ENCODE data around the gene UFC1. TPM values are rescaled to one million over a fixed set of nuclear protein-coding genes. Genes with fewer than 3 reads are reported as not detected.
A peak's percentile ranks its signal among the peaks of the same experiment; 100 is the strongest.

UFC1 gene
- total and polyA plus RNA-seq, 2 of the 13 experiments (the other 11 are each of a cell fraction or from before 2014, with no cell fraction given): 72.8 to 85.2 TPM

DNA sequence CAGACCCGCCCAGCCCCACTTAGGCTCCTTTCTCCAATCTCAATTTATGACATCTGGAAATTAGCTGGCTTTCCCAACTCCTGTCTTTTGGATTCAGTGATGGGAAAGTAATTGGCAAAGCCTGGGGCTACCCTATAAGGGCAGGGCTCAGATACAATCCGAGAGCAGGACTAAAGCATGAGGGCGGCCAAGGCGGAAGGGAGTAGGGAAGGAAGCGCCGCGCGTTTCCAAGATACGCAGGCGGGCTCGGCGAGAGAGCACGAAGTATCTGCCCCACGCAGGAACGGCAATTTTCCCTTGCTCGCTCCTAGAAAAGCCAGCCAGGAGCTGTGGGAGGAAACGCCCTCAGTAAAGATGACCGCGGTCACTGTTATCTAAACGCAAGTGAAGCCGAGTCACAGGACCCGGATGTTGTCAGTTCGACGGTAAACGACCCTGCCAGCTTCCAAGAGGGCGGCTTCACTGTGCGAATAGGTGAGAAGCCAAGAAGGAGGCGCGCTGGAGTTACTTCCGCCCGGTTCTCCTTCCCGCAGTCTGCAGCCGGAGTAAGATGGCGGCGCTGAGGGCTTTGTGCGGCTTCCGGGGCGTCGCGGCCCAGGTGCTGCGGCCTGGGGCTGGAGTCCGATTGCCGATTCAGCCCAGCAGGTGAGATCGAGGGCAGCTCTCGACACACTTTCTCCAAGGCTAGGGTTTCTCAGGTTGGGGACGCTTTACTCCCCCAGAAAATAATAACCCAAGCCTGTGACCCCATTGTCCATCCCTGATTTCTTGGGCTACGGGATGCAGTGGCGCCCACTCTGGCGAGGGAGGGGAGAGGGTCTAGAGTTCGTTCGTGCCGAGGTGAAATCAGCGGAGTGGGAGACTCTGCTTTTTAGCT, 48.3 kb downstream of the UFC1 start, which contains the start of gene NDUFS2 (continued):
- TF ChIP-seq, protein P1, sequence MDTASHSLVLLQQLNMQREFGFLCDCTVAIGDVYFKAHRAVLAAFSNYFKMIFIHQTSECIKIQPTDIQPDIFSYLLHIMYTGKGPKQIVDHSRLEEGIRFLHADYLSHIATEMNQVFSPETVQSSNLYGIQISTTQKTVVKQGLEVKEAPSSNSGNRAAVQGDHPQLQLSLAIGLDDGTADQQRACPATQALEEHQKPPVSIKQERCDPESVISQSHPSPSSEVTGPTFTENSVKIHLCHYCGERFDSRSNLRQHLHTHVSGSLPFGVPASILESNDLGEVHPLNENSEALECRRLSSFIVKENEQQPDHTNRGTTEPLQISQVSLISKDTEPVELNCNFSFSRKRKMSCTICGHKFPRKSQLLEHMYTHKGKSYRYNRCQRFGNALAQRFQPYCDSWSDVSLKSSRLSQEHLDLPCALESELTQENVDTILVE (CRISPR knock-in tag; IDR thresholded peaks at IDR 0.05): 0 out of 2 replicates have a peak, but pooled peaks have one; percentile 22
- TF ChIP-seq XRCC5 (optimal IDR thresholded peaks at IDR 0.05; ENCODE audit: low read length) (peak; percentile 69), ZNF678 (CRISPR knock-in tag; IDR thresholded peaks at IDR 0.05) (peak; percentile 82), ZBTB1 (CRISPR knock-in tag; IDR thresholded peaks at IDR 0.05; ENCODE audit: borderline replicate concordance) (no peak), DR1 (CRISPR knock-in tag; IDR thresholded peaks at IDR 0.05) (no peak), GABPA (IDR thresholded peaks at IDR 0.05; ENCODE audit: low read depth, low read length) (peak; percentile 90), GABPA (CRISPR knock-in tag; IDR thresholded peaks at IDR 0.05; ENCODE audit: low read depth) (peak; percentile 98), ZNF563 (CRISPR knock-in tag; IDR thresholded peaks at IDR 0.05) (peak; percentile 77; the same call in 1 of the 2 replicates), TEAD3 (CRISPR knock-in tag; optimal IDR thresholded peaks at IDR 0.05; ENCODE audit: borderline replicate concordance) (peak; percentile 20), ZNF605 (CRISPR knock-in tag; IDR thresholded peaks at IDR 0.05) (peak; percentile 27; the same call in 1 of the 2 replicates), ZKSCAN8 (CRISPR knock-in tag; IDR thresholded peaks at IDR 0.05; ENCODE audit: borderline replicate concordance) (peak; percentile 56; the same call in 1 of the 2 replicates), ZC3H13 (CRISPR knock-in tag; IDR thresholded peaks at IDR 0.05) (no peak), TSC22D2 (CRISPR knock-in tag; IDR thresholded peaks at IDR 0.05; ENCODE audit: borderline replicate concordance) (no peak; the same call in 1 of the 2 replicates), SP4 (CRISPR knock-in tag; IDR thresholded peaks at IDR 0.05) (peak; percentile 67), ZNF501 (CRISPR knock-in tag; IDR thresholded peaks at IDR 0.05) (peak; percentile 77), MYC (CRISPR knock-in tag; IDR thresholded peaks at IDR 0.05; ENCODE audit: borderline replicate concordance) (peak; percentile 61; the same call in 1 of the 2 replicates), ZNF224 (CRISPR knock-in tag; IDR thresholded peaks at IDR 0.05) (peak; percentile 69; the same call in 1 of the 2 replicates), ZNF205 (CRISPR knock-in tag; IDR thresholded peaks at IDR 0.05) (no peak), MLLT10 (CRISPR knock-in tag; IDR thresholded peaks at IDR 0.05) (0 out of 2 replicates have a peak, but pooled peaks have one; percentile 43), MAZ (IDR thresholded peaks at IDR 0.05; ENCODE audit: borderline replicate concordance, low read depth, low read length) (no peak), MAZ (CRISPR knock-in tag; IDR thresholded peaks at IDR 0.05; ENCODE audit: low read depth) (peak; percentile 67), ZBTB21 (CRISPR knock-in tag; IDR thresholded peaks at IDR 0.05) (no peak)
- TF ChIP-seq, protein P2, sequence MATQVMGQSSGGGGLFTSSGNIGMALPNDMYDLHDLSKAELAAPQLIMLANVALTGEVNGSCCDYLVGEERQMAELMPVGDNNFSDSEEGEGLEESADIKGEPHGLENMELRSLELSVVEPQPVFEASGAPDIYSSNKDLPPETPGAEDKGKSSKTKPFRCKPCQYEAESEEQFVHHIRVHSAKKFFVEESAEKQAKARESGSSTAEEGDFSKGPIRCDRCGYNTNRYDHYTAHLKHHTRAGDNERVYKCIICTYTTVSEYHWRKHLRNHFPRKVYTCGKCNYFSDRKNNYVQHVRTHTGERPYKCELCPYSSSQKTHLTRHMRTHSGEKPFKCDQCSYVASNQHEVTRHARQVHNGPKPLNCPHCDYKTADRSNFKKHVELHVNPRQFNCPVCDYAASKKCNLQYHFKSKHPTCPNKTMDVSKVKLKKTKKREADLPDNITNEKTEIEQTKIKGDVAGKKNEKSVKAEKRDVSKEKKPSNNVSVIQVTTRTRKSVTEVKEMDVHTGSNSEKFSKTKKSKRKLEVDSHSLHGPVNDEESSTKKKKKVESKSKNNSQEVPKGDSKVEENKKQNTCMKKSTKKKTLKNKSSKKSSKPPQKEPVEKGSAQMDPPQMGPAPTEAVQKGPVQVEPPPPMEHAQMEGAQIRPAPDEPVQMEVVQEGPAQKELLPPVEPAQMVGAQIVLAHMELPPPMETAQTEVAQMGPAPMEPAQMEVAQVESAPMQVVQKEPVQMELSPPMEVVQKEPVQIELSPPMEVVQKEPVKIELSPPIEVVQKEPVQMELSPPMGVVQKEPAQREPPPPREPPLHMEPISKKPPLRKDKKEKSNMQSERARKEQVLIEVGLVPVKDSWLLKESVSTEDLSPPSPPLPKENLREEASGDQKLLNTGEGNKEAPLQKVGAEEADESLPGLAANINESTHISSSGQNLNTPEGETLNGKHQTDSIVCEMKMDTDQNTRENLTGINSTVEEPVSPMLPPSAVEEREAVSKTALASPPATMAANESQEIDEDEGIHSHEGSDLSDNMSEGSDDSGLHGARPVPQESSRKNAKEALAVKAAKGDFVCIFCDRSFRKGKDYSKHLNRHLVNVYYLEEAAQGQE (IDR thresholded peaks at IDR 0.05; ENCODE audit: borderline replicate concordance in 1 of 2, low read depth in 1 of 2, low read length in 2 of 2): peak in 1 of 2 experiments; percentile 72; a peak in 1 of 4 replicates
- TF ChIP-seq, protein P3, sequence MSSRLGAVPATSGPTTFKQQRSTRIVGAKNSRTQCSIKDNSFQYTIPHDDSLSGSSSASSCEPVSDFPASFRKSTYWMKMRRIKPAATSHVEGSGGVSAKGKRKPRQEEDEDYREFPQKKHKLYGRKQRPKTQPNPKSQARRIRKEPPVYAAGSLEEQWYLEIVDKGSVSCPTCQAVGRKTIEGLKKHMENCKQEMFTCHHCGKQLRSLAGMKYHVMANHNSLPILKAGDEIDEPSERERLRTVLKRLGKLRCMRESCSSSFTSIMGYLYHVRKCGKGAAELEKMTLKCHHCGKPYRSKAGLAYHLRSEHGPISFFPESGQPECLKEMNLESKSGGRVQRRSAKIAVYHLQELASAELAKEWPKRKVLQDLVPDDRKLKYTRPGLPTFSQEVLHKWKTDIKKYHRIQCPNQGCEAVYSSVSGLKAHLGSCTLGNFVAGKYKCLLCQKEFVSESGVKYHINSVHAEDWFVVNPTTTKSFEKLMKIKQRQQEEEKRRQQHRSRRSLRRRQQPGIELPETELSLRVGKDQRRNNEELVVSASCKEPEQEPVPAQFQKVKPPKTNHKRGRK (CRISPR knock-in tag; IDR thresholded peaks at IDR 0.05): no peak

Measured in HepG2 (cell line).